Ovary (tissue), 3 donors: Measurements from ENCODE around the gene LRP1.

Experiments
- EP300 ChIP-seq: sonication (generic); formaldehyde crosslinking; IDR thresholded peaks from one replicate; pipeline ENCODE4 v1.6.1; 2017; ENCODE audit warnings: antibody characterized with exemption
- POLR2A ChIP-seq: fragments of 450-650 bp; IDR thresholded peaks from one replicate; pipeline ENCODE4 v1.6.1; 2017; ENCODE audit warnings: antibody characterized with exemption, mild to moderate bottlenecking, moderate library complexity
- TF ChIP-seq, protein P1 (sequence below), 3 donors: fragments of 450-650 bp in 2 of 3; fragments of 200-600 bp in 1 of 3; IDR thresholded peaks; one replicate each; pipeline versions ENCODE4 v1.5.1 to v1.8.0; 2016 to 2022; ENCODE audit warnings: antibody characterized with exemption in 3 of 3, mild to moderate bottlenecking in 1 of 3
- donor health status: DM: no; HTN: no; CAD: no.

DNA sequence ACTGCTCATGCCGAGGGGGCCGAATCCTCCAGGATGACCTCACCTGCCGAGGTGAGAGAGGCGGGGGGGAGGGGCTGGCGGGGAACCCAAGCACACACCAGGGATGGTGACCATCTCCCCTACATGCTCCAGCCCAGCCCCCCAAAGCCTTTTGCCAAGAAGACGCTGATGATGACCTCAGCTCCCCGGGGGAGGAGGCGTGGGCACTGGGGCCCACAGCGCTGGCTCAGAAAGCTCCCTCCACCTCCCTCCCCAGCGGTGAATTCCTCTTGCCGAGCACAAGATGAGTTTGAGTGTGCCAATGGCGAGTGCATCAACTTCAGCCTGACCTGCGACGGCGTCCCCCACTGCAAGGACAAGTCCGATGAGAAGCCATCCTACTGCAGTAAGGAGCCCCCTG lies 64.6 kb downstream of the LRP1 start:
- TF ChIP-seq POLR2A, result no peak
- TF ChIP-seq, protein P1, sequence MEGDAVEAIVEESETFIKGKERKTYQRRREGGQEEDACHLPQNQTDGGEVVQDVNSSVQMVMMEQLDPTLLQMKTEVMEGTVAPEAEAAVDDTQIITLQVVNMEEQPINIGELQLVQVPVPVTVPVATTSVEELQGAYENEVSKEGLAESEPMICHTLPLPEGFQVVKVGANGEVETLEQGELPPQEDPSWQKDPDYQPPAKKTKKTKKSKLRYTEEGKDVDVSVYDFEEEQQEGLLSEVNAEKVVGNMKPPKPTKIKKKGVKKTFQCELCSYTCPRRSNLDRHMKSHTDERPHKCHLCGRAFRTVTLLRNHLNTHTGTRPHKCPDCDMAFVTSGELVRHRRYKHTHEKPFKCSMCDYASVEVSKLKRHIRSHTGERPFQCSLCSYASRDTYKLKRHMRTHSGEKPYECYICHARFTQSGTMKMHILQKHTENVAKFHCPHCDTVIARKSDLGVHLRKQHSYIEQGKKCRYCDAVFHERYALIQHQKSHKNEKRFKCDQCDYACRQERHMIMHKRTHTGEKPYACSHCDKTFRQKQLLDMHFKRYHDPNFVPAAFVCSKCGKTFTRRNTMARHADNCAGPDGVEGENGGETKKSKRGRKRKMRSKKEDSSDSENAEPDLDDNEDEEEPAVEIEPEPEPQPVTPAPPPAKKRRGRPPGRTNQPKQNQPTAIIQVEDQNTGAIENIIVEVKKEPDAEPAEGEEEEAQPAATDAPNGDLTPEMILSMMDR (IDR thresholded peaks at IDR 0.05), result no peak
- TF ChIP-seq EP300, result no peak
